Retinal pigment epithelial cell (primary cell): ENCODE data around the gene ADRA1B.
"Not testable (repeated sequence)": the region's sequence is repeated elsewhere in the genome, so short reads cannot be mapped to it uniquely, and the experiment has no call there.

ENCODE experiments used
- DNase-seq: peaks from one replicate; pipeline ENCODE4 v3.0.0-alpha.2; 2010; ENCODE audit warnings: low read depth
- H3K4me3 ChIP-seq: 2 replicates; pipeline ENCODE4 v1.5.1; 2011; ENCODE audit warnings: mild to moderate bottlenecking, low read length, control low read depth, moderate library complexity
- TF ChIP-seq, protein P1 (sequence below): conservative IDR thresholded peaks from 2 replicates; pipeline ENCODE4 v1.5.1; 2011; ENCODE audit warnings: low read depth, low read length, control low read depth, inconsistent platforms

ADRA1B gene

DNA sequence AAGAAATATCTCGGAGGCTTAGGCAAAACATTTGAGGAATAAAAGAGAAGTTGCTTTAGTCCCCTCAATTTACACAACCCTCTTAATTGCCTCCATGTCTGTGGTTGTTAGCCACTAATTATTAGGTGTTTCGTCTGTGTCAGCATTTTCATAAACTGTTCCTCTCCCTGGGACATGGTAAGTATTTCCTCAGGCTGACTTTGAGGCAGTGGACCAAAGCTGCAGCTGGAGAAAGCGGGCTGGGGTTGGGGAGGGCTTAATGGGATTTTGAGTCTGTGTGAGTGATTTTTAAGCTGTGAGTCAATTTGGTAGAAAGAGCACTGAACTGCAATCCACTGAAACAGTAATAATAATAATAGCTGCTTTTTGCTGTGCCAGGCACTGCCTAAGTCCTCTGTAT is 79.6 kb downstream of the ADRA1B start:
- no peak overlapping the region for H3K4me3 ChIP-seq
- DNase-seq, result peak; percentile 47
- TF ChIP-seq, protein P1, sequence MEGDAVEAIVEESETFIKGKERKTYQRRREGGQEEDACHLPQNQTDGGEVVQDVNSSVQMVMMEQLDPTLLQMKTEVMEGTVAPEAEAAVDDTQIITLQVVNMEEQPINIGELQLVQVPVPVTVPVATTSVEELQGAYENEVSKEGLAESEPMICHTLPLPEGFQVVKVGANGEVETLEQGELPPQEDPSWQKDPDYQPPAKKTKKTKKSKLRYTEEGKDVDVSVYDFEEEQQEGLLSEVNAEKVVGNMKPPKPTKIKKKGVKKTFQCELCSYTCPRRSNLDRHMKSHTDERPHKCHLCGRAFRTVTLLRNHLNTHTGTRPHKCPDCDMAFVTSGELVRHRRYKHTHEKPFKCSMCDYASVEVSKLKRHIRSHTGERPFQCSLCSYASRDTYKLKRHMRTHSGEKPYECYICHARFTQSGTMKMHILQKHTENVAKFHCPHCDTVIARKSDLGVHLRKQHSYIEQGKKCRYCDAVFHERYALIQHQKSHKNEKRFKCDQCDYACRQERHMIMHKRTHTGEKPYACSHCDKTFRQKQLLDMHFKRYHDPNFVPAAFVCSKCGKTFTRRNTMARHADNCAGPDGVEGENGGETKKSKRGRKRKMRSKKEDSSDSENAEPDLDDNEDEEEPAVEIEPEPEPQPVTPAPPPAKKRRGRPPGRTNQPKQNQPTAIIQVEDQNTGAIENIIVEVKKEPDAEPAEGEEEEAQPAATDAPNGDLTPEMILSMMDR, result no peak

DNA sequence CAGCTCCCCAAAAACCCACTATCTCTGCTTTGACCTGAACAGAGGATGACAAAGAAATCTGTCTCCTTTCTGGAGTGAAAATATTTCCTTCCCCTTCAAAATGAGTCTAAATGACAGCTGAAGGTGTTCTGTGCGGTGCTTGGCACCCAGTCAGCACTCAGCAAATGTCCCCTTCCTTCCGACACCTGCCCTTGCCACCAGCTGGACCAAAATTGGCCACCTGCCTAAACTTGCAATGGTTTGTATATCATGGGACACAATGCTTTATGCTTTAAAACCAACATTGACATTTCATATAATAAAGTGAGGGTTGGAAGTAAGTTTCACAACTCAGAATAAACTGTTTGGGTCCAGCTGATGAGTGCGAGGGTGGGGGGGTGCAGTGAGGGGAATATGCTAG is 85.2 kb downstream of the ADRA1B start:
- no peak for DNase-seq
- TF ChIP-seq, protein P1, result no peak
- H3K4me3 ChIP-seq, result no peak overlapping the region

DNA sequence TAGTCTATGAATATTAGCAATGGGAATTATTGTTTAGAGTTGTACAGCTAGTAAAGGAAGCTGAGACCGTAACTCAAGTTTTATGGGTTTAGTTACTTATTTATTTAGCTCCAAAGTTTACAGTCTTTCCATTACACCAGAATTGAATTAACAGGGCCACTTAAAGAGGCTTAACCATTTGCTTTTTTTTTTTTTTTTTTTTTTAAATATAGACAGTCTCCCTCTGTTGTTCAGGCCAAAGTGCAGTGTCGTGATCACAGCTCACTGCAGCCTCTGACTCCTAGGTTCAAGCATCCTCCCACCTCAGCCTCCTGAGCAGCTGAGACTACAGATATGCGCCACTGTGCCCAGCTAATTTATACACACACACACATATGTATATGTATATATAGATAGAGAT is 91.2 kb downstream of the ADRA1B start:
- H3K4me3 ChIP-seq, result no peak overlapping the region
- no peak for DNase-seq
- TF ChIP-seq, protein P1, result no peak

DNA sequence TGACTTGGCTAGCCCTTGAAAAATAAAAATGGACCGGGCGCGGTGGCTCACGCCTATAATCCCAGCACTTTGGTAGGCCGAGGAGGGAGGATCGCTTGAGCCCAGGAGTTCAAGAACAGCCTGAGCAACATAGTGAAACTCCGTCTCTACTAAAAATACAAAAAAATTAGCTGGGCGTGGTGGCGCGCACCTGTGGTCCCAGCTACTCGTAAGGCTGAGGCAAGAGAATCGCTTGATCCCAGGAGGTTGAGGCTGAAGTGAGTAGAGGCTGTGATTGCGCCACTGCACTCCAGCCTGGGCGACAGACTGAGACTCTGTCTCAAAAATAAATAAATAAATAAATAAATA is 92.2 kb downstream of the ADRA1B start:
- H3K4me3 ChIP-seq, result peak overlapping the region; percentile 90
- DNase-seq, result not testable (repeated sequence)

DNA sequence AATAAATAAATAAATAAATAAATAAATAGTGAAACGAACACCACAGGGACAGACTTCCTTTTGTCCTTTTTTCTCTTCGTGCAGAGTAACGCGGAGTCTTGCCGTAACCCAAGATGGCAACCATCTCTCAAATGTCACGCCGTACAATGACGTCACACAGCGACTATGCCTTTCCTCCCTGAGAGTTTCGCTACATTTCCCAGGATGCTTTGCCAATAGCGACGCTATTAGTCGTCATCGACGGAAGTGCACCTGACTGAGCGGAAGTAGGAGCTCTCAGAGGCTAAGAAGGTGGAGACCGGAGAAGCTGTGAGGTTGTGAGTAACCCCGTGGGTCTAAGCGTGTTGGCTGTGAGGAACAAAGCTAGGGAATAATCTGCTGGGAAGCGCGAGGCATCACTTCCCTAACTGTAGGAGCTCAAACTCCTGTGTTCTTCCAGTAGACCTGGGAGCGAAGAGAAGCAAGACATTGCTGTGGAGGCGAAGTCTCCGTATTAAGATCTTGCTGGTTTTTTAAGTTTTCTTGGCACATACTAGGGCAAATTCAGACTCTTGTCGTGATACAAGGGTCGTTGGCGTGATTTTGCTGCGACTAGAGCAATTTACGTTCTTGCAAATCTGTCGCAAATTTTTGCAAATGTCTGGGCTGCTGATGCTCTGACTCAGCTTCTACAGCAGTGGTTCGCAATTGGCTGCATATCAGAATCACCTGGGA is 92.8 kb downstream of the ADRA1B start, which contains the start of gene TTC1:
Gene TTC1 (plus strand): TSS at position 263 of the 714 bp plus-strand sequence. CDS start 1,390 bp downstream, outside the sequence.
- H3K4me3 ChIP-seq, result peak within 1 kb of the TSS; percentile 90
- TF ChIP-seq, protein P1, result no peak
- peak; percentile 99 for DNase-seq

DNA sequence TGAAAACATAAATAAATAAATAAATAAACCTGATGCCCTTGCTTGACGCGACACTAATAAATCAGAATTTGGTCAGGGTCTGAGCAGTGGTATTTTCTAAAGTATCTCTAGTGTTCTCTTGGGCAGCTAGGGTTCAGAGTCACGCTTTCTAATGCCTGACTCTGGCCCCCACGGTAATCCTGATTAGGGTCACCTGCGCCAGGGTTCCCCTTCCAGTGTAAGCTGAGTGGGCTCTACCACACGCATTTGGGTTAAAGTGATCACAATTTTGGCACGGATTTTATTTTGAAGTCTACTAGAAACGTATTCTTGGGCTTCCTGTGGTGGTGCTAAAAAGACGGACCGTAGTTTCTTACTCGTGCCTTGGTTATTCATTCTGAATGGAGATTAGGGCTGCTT is 93.3 kb downstream of the ADRA1B start:
- DNase-seq, result no peak
- TF ChIP-seq, protein P1, result no peak
- H3K4me3 ChIP-seq, result peak overlapping the region; percentile 90

DNA sequence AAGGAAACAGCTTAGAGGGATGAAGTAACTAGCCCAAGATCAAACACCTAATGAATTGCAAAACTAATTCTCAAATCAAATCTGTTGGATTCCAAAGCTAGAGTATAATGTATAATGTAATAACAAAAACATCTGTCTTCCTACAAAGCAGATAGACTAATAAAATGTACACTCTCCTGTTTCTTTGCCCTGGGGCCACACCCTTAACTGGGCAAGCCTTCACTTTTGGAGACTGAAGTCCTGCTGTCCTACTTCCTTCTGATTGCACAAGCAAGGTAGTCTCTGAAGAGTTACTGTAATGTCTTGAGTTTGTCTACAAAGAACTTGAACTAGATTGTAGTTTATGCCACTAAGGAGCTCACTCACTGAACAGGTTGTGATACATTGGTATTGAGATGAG is 95.2 kb downstream of the ADRA1B start:
- TF ChIP-seq, protein P1, result no peak
- no peak for DNase-seq
- H3K4me3 ChIP-seq, result no peak overlapping the region

DNA sequence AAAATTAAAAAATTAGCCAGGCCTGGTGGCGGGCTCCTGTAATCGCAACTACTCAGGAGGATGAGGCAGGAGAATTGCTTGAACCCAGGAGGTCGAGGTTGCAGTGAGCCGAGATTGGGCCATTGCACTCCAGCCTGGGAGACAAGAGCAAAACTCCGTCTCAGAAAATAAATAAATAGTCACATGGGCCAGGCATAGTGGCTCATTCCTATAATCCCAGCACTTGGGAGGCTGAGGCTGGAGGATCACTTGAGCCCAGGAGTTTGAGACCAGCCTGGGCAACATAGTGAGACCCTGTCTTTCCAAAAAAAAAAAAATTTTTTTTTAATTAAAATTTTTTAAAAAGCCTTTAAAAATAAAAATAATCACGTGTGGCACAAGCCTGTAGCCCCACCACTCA is 97.9 kb downstream of the ADRA1B start:
- H3K4me3 ChIP-seq, DNase-seq: not testable (repeated sequence)
